Thyroid gland (tissue), 4 donors: ENCODE data around the gene DNA2. TPM values are rescaled to one million over a fixed set of nuclear protein-coding genes. Genes with fewer than 3 reads are reported as not detected.
"Not testable (repeated sequence)": the region's sequence is repeated elsewhere in the genome, so short reads cannot be mapped to it uniquely, and the experiment has no call there.

ENCODE experiments used
- DNase-seq, 2 donors: peaks; one replicate each; pipeline ENCODE4 v3.0.0-alpha.2; 2019
- H3K27ac ChIP-seq, 3 donors: fragments of 200-600 bp; sonication (generic); 1 replicate in 2 of 3; 2 replicates in 1 of 3; pipeline ENCODE4 v1.5.1; 2016 to 2019; ENCODE audit warnings: mild to moderate bottlenecking in 1 of 3, moderate library complexity in 1 of 3
- H3K27me3 ChIP-seq: fragments of 200-600 bp; sonication (generic); one replicate; pipeline ENCODE4 v1.5.1; 2019
- H3K36me3 ChIP-seq, 2 donors: fragments of 200-600 bp; sonication (generic); one replicate each; pipeline ENCODE4 v1.5.1; 2016 to 2019
- H3K4me1 ChIP-seq, 2 donors: fragments of 200-600 bp; sonication (generic); one replicate each; pipeline ENCODE4 v1.5.1; 2017 to 2019
- H3K4me3 ChIP-seq, 3 donors: fragments of 200-600 bp; sonication (generic); replicated peaks in 1 of 3; 1 replicate in 2 of 3; 2 replicates in 1 of 3; pipeline ENCODE4 v1.5.1; 2016; ENCODE audit warnings: mild to moderate bottlenecking in 1 of 3
- H3K9me3 ChIP-seq: fragments of 200-600 bp; sonication (generic); one replicate; pipeline ENCODE4 v1.5.1; 2017
- POLR2A ChIP-seq, 2 donors: fragments of 450-650 bp; IDR thresholded peaks; one replicate each; pipeline ENCODE4 v1.6.1; 2017; ENCODE audit warnings: antibody characterized with exemption in 2 of 2, mild to moderate bottlenecking in 2 of 2, moderate library complexity in 1 of 2
- WGBS, 2 donors: methylation state at CpG; one replicate each; pipeline ENCODE4 v1.1.5; 2017; 5-methylcytosine and 5-hydroxymethylcytosine counted together
- intact Hi-C: fragments of 100-400 bp; cut with DNase I; formaldehyde crosslinking; loops from one replicate; pipeline ENCODE4 v1.15.1; 2023
- total RNA-seq, 4 donors: library from RNA; depleted of rRNA; stranded (reverse); fragments of >200 nt; gene quantifications; one replicate each; pipeline ENCODE4 v1.2.3, GENCODE V29; 2016
- TF ChIP-seq, protein P1 (sequence below), 6 experiments: fragments of 200-600 bp in 3 of 6; fragments of 450-650 bp in 3 of 6; sonication (generic) in 3 of 6; IDR thresholded peaks; one replicate each; pipeline ENCODE4 v1.5.1; 2016 to 2019; ENCODE audit warnings: antibody characterized with exemption in 6 of 6, mild to moderate bottlenecking in 2 of 6, inconsistent platforms in 1 of 6, moderate library complexity in 1 of 6

DNA2 gene, protein sequence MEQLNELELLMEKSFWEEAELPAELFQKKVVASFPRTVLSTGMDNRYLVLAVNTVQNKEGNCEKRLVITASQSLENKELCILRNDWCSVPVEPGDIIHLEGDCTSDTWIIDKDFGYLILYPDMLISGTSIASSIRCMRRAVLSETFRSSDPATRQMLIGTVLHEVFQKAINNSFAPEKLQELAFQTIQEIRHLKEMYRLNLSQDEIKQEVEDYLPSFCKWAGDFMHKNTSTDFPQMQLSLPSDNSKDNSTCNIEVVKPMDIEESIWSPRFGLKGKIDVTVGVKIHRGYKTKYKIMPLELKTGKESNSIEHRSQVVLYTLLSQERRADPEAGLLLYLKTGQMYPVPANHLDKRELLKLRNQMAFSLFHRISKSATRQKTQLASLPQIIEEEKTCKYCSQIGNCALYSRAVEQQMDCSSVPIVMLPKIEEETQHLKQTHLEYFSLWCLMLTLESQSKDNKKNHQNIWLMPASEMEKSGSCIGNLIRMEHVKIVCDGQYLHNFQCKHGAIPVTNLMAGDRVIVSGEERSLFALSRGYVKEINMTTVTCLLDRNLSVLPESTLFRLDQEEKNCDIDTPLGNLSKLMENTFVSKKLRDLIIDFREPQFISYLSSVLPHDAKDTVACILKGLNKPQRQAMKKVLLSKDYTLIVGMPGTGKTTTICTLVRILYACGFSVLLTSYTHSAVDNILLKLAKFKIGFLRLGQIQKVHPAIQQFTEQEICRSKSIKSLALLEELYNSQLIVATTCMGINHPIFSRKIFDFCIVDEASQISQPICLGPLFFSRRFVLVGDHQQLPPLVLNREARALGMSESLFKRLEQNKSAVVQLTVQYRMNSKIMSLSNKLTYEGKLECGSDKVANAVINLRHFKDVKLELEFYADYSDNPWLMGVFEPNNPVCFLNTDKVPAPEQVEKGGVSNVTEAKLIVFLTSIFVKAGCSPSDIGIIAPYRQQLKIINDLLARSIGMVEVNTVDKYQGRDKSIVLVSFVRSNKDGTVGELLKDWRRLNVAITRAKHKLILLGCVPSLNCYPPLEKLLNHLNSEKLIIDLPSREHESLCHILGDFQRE
- total RNA-seq = 10 to 100 TPM in 1 of 4 donors, 1 to 10 TPM in 3; 1.8 to 18.2 (median 4.9) TPM

DNA sequence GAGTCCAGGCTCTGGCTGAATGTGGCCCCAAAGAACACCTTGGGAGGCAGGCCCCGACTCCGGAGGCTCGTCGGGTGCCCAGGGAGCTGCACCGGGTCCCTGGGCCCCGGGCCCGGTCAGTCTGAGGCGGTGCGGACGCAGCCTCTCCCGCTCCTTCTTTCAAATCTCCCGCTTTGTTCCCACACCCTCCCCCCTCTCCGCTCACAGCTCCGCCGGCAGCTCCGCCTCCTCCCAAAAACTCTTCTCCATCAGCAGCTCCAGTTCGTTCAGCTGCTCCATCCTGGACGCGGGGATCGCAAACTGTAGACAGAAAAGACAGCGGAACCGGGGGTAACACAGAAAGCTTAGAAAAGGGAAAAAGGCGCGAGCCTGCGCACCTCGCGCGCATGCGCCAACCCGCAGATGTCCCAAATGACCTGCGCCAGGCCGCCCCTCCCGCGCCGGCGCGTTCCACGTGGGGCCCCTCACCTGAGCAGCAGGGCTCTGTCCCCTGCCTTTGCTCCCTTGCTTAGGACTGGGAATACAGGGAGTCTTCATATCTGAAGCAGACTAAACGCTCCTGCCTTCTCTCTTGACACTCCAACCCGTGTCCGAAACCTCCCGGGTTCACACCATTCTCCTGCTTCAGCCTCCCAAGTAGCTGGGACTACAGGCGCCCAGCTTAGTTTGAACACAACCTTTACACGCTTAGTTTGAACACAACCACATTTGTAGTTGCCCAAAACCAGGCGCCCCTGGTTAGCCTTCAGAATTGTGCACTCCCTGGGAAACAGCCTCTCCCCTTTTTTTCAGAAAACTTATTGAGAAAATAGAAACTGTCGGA, at the start of gene DNA2:
Gene DNA2 (minus strand): TSS at position 388 of the 823 bp plus-strand sequence. CDS start 109 bp downstream, at position 279.
- peak; percentile 73 for DNase-seq
- 2 to 3% methylated on average over 37 to 46 of the region's 46 CpGs for WGBS, 2 donors
- intact Hi-C loops = no loop called here

DNA sequence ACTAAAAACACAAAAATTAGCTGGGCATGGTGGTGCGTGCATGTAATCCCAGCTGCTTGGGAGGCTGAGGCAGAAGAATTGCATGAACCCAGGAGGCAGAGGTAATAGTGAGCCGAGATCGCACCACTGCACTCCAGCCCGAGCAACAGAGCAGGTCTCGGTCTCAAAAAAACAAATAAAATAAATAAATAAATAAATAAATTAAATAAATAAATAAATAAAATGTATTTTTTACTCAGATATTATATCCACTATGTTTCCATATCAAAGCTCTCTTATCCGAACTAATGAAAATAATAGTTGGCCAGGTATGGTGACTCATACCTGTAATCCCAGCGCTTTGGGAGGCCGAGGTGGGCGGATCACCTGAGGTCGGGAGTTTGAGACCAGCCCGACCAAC, 46.8 kb upstream of the DNA2 start:
- H3K9me3 ChIP-seq, intact Hi-C loops, H3K36me3 ChIP-seq, H3K4me1 ChIP-seq, H3K27ac ChIP-seq, H3K4me3 ChIP-seq, DNase-seq, H3K27me3 ChIP-seq: not testable (repeated sequence)
- 95% methylated on average over 11 of the region's 11 CpGs for WGBS, 2 donors

More for the DNA sequence above, at the start of gene DNA2:
- no peaks in the 10 kb centered on the region for H3K27me3 ChIP-seq
- H3K27ac ChIP-seq = peak within 1 kb of the TSS in 2 of 3 donors; percentile 7 to 74
- no peaks in the 10 kb centered on the region for H3K9me3 ChIP-seq
- peak within 1 kb of the TSS in 2 of 3 donors; percentile 36 to 66 for H3K4me3 ChIP-seq
- H3K36me3 ChIP-seq = no peaks in the 10 kb centered on the region
- TF ChIP-seq POLR2A (IDR thresholded peaks at IDR 0.05) = no peak
- TF ChIP-seq, protein P1, sequence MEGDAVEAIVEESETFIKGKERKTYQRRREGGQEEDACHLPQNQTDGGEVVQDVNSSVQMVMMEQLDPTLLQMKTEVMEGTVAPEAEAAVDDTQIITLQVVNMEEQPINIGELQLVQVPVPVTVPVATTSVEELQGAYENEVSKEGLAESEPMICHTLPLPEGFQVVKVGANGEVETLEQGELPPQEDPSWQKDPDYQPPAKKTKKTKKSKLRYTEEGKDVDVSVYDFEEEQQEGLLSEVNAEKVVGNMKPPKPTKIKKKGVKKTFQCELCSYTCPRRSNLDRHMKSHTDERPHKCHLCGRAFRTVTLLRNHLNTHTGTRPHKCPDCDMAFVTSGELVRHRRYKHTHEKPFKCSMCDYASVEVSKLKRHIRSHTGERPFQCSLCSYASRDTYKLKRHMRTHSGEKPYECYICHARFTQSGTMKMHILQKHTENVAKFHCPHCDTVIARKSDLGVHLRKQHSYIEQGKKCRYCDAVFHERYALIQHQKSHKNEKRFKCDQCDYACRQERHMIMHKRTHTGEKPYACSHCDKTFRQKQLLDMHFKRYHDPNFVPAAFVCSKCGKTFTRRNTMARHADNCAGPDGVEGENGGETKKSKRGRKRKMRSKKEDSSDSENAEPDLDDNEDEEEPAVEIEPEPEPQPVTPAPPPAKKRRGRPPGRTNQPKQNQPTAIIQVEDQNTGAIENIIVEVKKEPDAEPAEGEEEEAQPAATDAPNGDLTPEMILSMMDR (IDR thresholded peaks at IDR 0.05) = no peak
- peaks cover 5 to 13% of the 10 kb centered on the region in 2 donors for H3K4me1 ChIP-seq

DNA sequence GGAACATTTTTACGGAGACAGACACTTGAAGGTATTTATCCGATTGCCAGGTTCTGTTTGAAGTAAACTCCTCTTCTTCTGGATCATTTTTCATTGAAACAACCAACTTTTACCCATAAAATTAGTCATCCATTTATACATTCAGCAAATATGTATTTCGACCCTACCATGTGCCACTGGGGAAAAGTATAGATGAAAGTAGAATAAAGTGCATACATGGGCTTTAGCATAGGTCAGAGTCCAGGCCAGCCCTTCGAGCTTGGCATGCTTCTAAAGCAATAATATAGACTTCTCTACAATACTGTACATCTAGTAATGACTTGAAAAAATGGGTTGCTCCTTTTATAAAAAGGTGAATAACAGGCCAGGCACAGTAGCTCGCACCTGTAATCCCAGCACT, 45.4 kb upstream of the DNA2 start:
- TF ChIP-seq, protein P1 (IDR thresholded peaks at IDR 0.05) = no peak
- no peak for TF ChIP-seq POLR2A (IDR thresholded peaks at IDR 0.05)
- Histone ChIP-seq H3K4me3 (no peak overlapping the region), H3K27me3 (no peaks in the 10 kb centered on the region), H3K4me1 (no peaks in the 10 kb centered on the region), H3K9me3 (no peaks in the 10 kb centered on the region), H3K27ac (no peak overlapping the region), H3K36me3 (peaks cover 0 to 6% of the 10 kb centered on the region in 2 donors)
- no peak for DNase-seq
- intact Hi-C loops = no loop called here
- 89 to 95% methylated on average over 5 of the region's 5 CpGs for WGBS, 2 donors

DNA sequence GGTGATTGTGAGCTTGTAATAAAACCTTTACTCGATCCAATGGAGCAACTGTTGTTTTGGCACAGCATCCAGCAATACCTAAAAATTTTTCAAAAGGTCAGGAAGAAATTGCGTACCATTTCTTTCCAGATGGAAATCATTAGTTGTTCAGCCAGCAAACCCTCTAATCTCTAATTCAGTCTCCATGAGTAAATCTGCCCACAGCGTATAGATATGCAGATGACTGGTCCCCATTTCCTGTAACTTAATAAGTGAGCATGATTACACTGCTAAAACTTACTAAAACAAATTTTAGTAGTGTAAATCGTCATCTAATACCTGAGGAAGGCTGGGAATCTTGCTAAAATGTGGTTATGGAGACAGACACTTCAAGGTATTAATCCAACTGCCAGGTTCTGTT, 45.0 kb upstream of the DNA2 start:
- no peaks in the 10 kb centered on the region for H3K27me3 ChIP-seq
- H3K4me3 ChIP-seq = no peak overlapping the region
- no peaks in the 10 kb centered on the region for H3K4me1 ChIP-seq
- peaks cover 0 to 6% of the 10 kb centered on the region in 2 donors for H3K36me3 ChIP-seq
- TF ChIP-seq POLR2A (IDR thresholded peaks at IDR 0.05) = no peak
- TF ChIP-seq, protein P1 (IDR thresholded peaks at IDR 0.05) = no peak
- WGBS, 2 donors = 65 to 68% methylated on average over 4 of the region's 4 CpGs
- DNase-seq = no peak
- H3K9me3 ChIP-seq = no peaks in the 10 kb centered on the region
- no peak overlapping the region for H3K27ac ChIP-seq
- intact Hi-C loops = no loop called here

DNA sequence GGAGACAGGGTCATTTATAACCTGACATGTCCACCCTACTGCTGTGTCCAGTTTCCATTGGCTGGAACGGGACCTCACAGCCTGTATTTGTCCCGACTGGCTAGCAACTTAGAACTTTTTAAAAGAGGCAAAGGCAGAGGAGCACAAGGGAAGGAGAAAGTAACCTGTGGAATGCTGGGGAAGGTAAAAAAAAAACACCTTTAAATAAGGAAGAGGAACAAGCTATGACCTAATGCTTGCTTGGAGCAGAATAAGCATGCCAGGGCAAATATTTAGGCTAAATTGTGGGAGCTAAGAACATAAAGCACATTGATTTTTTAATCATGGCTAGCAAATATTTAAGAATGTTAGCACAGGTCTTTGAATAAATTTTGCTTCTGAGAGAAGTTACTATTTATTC, 44.4 kb upstream of the DNA2 start:
- intact Hi-C loops, H3K4me3 ChIP-seq, H3K27me3 ChIP-seq, H3K36me3 ChIP-seq, H3K4me1 ChIP-seq, H3K27ac ChIP-seq, H3K9me3 ChIP-seq, DNase-seq: not testable (repeated sequence)
- 92 to 95% methylated on average over 2 of the region's 2 CpGs for WGBS, 2 donors
